NB4 (cell line): Measurements from ENCODE around the gene NACC2.

Source experiments
- CTCF ChIP-seq: IDR thresholded peaks from one replicate; pipeline ENCODE4 v1.5.1; 2012; ENCODE audit warnings: low read depth, low read length
- TF ChIP-seq, protein P1 (sequence below): IDR thresholded peaks from 2 replicates; pipeline ENCODE4 v1.6.1; 2011; ENCODE audit warnings: low read depth, low read length

DNA sequence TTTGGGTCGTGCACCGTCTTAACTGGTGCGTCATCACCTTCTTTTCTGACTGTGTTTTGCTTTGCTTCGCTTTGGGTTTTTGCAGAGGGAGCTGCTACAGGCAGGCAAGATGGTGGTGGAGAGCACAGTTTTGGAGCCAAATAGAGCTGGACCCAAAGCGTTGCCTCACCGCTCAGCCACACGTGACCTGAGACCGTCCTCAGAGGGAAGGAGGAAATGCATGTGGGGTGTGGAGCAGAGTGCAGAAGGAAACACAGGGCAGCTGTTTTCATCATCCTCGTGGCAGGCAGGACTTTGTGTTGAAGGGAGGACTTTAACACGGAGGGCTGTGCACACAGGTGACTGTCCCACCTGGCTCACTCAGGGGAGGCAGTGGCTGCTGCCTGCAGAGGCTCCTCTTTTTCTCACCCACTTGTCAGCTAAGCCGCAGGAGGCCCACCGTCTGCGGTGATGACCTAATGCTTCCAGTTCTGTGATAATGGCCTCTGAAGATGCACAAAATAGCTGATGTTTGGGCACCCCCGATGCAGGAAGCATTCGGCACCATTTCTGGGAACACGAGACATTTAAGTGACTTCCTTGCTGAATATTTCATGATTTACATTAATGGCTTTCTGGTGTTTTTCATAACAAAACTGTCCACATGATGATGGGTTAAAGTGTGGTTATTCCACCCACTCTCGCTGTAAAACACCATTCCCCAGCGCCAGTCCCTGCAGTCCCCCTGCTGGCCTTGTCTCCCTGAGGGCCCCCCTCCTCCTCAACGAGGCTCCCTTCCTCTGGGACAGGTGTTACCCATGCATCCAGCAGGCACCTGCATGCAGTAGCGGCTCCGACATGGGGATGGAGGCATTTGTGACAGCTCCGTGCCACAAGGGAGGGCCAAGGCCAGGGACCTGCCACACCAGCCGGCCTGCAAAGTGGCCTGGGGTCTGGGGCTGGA lies 121.5 kb downstream of the NACC2 start:
- no peak for TF ChIP-seq CTCF
- TF ChIP-seq, protein P1, sequence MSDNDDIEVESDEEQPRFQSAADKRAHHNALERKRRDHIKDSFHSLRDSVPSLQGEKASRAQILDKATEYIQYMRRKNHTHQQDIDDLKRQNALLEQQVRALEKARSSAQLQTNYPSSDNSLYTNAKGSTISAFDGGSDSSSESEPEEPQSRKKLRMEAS = peak; percentile 97
